Ectodermal cell (in vitro differentiated cells): ENCODE measurements around the gene GAS6.
"Not testable (repeated sequence)": the region's sequence is repeated elsewhere in the genome, so short reads cannot be mapped to it uniquely, and the experiment has no call there.

Source experiments
- H3K27ac ChIP-seq: 2 replicates; pipeline ENCODE4 v1.7.0; 2013; ENCODE audit warnings: mild to moderate bottlenecking, low read depth, low read length; ENCODE audit not compliant: insufficient read depth, poor library complexity, severe bottlenecking
- H3K27me3 ChIP-seq: 2 replicates; pipeline ENCODE4 v1.7.0; 2013; ENCODE audit warnings: mild to moderate bottlenecking, low read length; ENCODE audit not compliant: insufficient read depth, control insufficient read depth, poor library complexity, severe bottlenecking
- H3K36me3 ChIP-seq: one replicate; pipeline ENCODE4 v1.7.0; 2013; ENCODE audit warnings: low read length; ENCODE audit not compliant: control insufficient read depth, insufficient read depth
- H3K4me1 ChIP-seq: one replicate; pipeline ENCODE4 v1.7.0; 2013; ENCODE audit warnings: low read length; ENCODE audit not compliant: control insufficient read depth, insufficient read depth
- H3K4me3 ChIP-seq: 2 replicates; pipeline ENCODE4 v1.7.0; 2013; ENCODE audit warnings: low read depth, low read length, control low read depth; ENCODE audit not compliant: insufficient read depth
- H3K9me3 ChIP-seq: 2 replicates; pipeline ENCODE4 v1.7.0; 2013; ENCODE audit warnings: mild to moderate bottlenecking, low read length, moderate library complexity; ENCODE audit not compliant: control insufficient read depth
- WGBS, 2 experiments: methylation state at CpG; one replicate each; pipeline ENCODE4 v1.1.7; 2013; ENCODE audit warnings: missing lambda C conversion rate in 2 of 2; 5-methylcytosine and 5-hydroxymethylcytosine counted together

The GAS6 gene

GRCh38 chr13:113830426-113830950, 33.4 kb downstream of the GAS6 start:
- H3K4me3 ChIP-seq, H3K9me3 ChIP-seq, H3K27me3 ChIP-seq, H3K36me3 ChIP-seq, H3K27ac ChIP-seq, H3K4me1 ChIP-seq: not testable (repeated sequence)
- 78 to 81% methylated on average over 20 to 21 of the region's 22 CpGs for WGBS, 2 experiments

- no peaks in the 10 kb centered on the region for H3K36me3 ChIP-seq
- H3K27me3 ChIP-seq, result no peaks in the 10 kb centered on the region
- H3K4me3 ChIP-seq, result no peak overlapping the region
- H3K27ac ChIP-seq, result no peak overlapping the region
- no peaks in the 10 kb centered on the region for H3K4me1 ChIP-seq
- WGBS, 2 experiments, result 95 to 97% methylated on average over 20 of the region's 20 CpGs
- no peaks in the 10 kb centered on the region for H3K9me3 ChIP-seq
Measured at GRCh38 chr13:113828282-113828825, 35.5 kb downstream of the GAS6 start.

- Histone ChIP-seq H3K36me3 (no peaks in the 10 kb centered on the region), H3K4me1 (no peaks in the 10 kb centered on the region), H3K27ac (no peak overlapping the region), H3K4me3 (no peak overlapping the region), H3K9me3 (no peaks in the 10 kb centered on the region), H3K27me3 (no peaks in the 10 kb centered on the region)
- WGBS, 2 experiments, result 95 to 96% methylated on average over 18 to 19 of the region's 19 CpGs
Measured at GRCh38 chr13:113827021-113827420, 36.9 kb downstream of the GAS6 start.

GRCh38 chr13:113826446-113826845, 37.4 kb downstream of the GAS6 start:
- not testable (repeated sequence) for H3K4me3 ChIP-seq, H3K27ac ChIP-seq, H3K9me3 ChIP-seq, H3K4me1 ChIP-seq, H3K36me3 ChIP-seq, H3K27me3 ChIP-seq
- 79 to 81% methylated on average over 32 of the region's 35 CpGs for WGBS, 2 experiments

- 90 to 91% methylated on average over 16 of the region's 16 CpGs for WGBS, 2 experiments
- no peak overlapping the region for H3K27ac ChIP-seq
- no peaks in the 10 kb centered on the region for H3K36me3 ChIP-seq
- H3K27me3 ChIP-seq, result no peaks in the 10 kb centered on the region
- no peak overlapping the region for H3K4me3 ChIP-seq
- no peaks in the 10 kb centered on the region for H3K9me3 ChIP-seq
- no peaks in the 10 kb centered on the region for H3K4me1 ChIP-seq
Measured at GRCh38 chr13:113825841-113826240, 38.0 kb downstream of the GAS6 start.

- no peaks in the 10 kb centered on the region for H3K9me3 ChIP-seq
- H3K4me1 ChIP-seq, result no peaks in the 10 kb centered on the region
- no peaks in the 10 kb centered on the region for H3K27me3 ChIP-seq
- H3K4me3 ChIP-seq, result no peak overlapping the region
- WGBS, 2 experiments, result 96 to 97% methylated on average over 19 of the region's 19 CpGs
- H3K27ac ChIP-seq, result no peak overlapping the region
- no peaks in the 10 kb centered on the region for H3K36me3 ChIP-seq
Measured at GRCh38 chr13:113823771-113824170, 40.1 kb downstream of the GAS6 start.

- 95 to 96% methylated on average over 45 of the region's 45 CpGs for WGBS, 2 experiments
- no peaks in the 10 kb centered on the region for H3K9me3 ChIP-seq
Measured at GRCh38 chr13:113822956-113823744, 40.7 kb downstream of the GAS6 start.

GRCh38 chr13:113822266-113822665, 41.6 kb downstream of the GAS6 start:
- WGBS, 2 experiments, result 92 to 93% methylated on average over 12 of the region's 12 CpGs
- H3K27me3 ChIP-seq, result no peaks in the 10 kb centered on the region

More at GRCh38 chr13:113822956-113823744, 40.7 kb downstream of the GAS6 start:
- H3K4me3 ChIP-seq, result no peak overlapping the region
- H3K36me3 ChIP-seq, result no peaks in the 10 kb centered on the region
- H3K27ac ChIP-seq, result no peak overlapping the region
- no peaks in the 10 kb centered on the region for H3K27me3 ChIP-seq
- H3K4me1 ChIP-seq, result no peaks in the 10 kb centered on the region

GRCh38 chr13:113821847-113822246, 42.0 kb downstream of the GAS6 start:
- H3K4me3 ChIP-seq, result no peak overlapping the region
- WGBS, 2 experiments, result 96% methylated on average over 24 of the region's 24 CpGs
- H3K4me1 ChIP-seq, result no peaks in the 10 kb centered on the region
- no peaks in the 10 kb centered on the region for H3K36me3 ChIP-seq
- H3K9me3 ChIP-seq, result no peaks in the 10 kb centered on the region
- no peaks in the 10 kb centered on the region for H3K27me3 ChIP-seq
- no peak overlapping the region for H3K27ac ChIP-seq

More at GRCh38 chr13:113822266-113822665, 41.6 kb downstream of the GAS6 start:
- H3K4me1 ChIP-seq, result no peaks in the 10 kb centered on the region
- no peaks in the 10 kb centered on the region for H3K9me3 ChIP-seq
- no peaks in the 10 kb centered on the region for H3K36me3 ChIP-seq
- H3K27ac ChIP-seq, result no peak overlapping the region
- no peak overlapping the region for H3K4me3 ChIP-seq

GRCh38 chr13:113820813-113821651, 42.8 kb downstream of the GAS6 start:
- 84 to 89% methylated on average over 54 of the region's 54 CpGs for WGBS, 2 experiments
- Histone ChIP-seq H3K4me3 (no peak overlapping the region), H3K36me3 (no peaks in the 10 kb centered on the region), H3K27ac (no peak overlapping the region), H3K4me1 (no peaks in the 10 kb centered on the region), H3K27me3 (no peaks in the 10 kb centered on the region), H3K9me3 (no peaks in the 10 kb centered on the region)
